Ascending aorta (tissue), 2 donors: Measurements from ENCODE around the gene CD93. TPM values are rescaled to one million over a fixed set of nuclear protein-coding genes. Genes with fewer than 3 reads are reported as not detected.

Experiments used
- DNase-seq, 2 donors: peaks; one replicate each; pipeline ENCODE4 v3.0.0-alpha.2; 2019; ENCODE audit warnings: low spot score in 2 of 2
- H3K27ac ChIP-seq, 2 donors: fragments of 200-600 bp; sonication (generic); one replicate each; pipeline ENCODE4 v1.5.1; 2016 to 2017; ENCODE audit warnings: mild to moderate bottlenecking in 1 of 2
- H3K27me3 ChIP-seq: fragments of 200-600 bp; sonication (generic); one replicate; pipeline ENCODE4 v1.5.1; 2017
- H3K36me3 ChIP-seq, 2 donors: fragments of 200-600 bp; sonication (generic); one replicate each; pipeline ENCODE4 v1.5.1; 2016
- H3K4me1 ChIP-seq, 2 donors: fragments of 200-600 bp; sonication (generic); one replicate each; pipeline ENCODE4 v1.5.1; 2016 to 2017; ENCODE audit warnings: mild to moderate bottlenecking in 1 of 2
- H3K4me3 ChIP-seq, 2 donors: fragments of 200-600 bp; sonication (generic); one replicate each; pipeline ENCODE4 v1.5.1; 2016 to 2017; ENCODE audit warnings: mild to moderate bottlenecking in 1 of 2
- H3K9me3 ChIP-seq, 2 donors: fragments of 200-600 bp; sonication (generic); one replicate each; pipeline ENCODE4 v1.5.1; 2016
- intact Hi-C: fragments of 100-400 bp; cut with DNase I; formaldehyde crosslinking; loops from one replicate; pipeline ENCODE4 v1.15.1; 2023
- total RNA-seq: library from RNA; depleted of rRNA; stranded (reverse); fragments of >200 nt; gene quantifications from one replicate; pipeline ENCODE4 v1.1.0, GENCODE V29; 2016
- TF ChIP-seq, protein P1 (sequence below), 3 experiments: fragments of 200-600 bp in 2 of 3; fragments of 450-650 bp in 1 of 3; sonication (generic) in 2 of 3; IDR thresholded peaks; one replicate each; pipeline ENCODE4 v1.5.1; 2016 to 2019; ENCODE audit warnings: antibody characterized with exemption in 3 of 3, mild to moderate bottlenecking in 1 of 3, moderate library complexity in 1 of 3

Gene CD93
- total RNA-seq, 1 donor from 2014 or later, result 206 TPM

DNA sequence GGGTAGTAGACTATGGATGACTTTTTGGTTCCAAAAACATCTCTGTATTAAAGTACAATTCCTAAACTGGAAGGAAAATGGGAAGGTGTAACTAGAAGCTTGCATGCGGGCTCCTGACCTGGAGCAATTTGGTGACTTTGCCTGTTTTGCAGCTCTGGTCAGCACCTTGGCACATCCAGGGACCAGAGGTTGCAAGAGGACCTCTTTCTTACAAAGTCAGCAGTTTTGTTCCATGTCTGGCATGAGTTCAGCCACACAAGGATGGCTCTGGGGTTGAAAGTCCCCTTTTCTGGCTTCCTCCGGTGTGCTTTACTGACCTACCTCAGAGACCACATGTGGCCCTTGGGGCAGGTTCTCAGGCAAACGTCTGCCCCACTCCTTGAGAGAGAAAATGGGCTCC, 22.7 kb upstream of the CD93 start:
- H3K4me1 ChIP-seq, result no peaks in the 10 kb centered on the region
- no peak overlapping the region for H3K4me3 ChIP-seq
- DNase-seq, result no peak
- TF ChIP-seq, protein P1, sequence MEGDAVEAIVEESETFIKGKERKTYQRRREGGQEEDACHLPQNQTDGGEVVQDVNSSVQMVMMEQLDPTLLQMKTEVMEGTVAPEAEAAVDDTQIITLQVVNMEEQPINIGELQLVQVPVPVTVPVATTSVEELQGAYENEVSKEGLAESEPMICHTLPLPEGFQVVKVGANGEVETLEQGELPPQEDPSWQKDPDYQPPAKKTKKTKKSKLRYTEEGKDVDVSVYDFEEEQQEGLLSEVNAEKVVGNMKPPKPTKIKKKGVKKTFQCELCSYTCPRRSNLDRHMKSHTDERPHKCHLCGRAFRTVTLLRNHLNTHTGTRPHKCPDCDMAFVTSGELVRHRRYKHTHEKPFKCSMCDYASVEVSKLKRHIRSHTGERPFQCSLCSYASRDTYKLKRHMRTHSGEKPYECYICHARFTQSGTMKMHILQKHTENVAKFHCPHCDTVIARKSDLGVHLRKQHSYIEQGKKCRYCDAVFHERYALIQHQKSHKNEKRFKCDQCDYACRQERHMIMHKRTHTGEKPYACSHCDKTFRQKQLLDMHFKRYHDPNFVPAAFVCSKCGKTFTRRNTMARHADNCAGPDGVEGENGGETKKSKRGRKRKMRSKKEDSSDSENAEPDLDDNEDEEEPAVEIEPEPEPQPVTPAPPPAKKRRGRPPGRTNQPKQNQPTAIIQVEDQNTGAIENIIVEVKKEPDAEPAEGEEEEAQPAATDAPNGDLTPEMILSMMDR (IDR thresholded peaks at IDR 0.05), result no peak
- no peak overlapping the region for H3K27ac ChIP-seq
- no peaks in the 10 kb centered on the region for H3K9me3 ChIP-seq
- intact Hi-C loops, result no loop called here
- H3K36me3 ChIP-seq, result no peaks in the 10 kb centered on the region
- H3K27me3 ChIP-seq, result no peaks in the 10 kb centered on the region

DNA sequence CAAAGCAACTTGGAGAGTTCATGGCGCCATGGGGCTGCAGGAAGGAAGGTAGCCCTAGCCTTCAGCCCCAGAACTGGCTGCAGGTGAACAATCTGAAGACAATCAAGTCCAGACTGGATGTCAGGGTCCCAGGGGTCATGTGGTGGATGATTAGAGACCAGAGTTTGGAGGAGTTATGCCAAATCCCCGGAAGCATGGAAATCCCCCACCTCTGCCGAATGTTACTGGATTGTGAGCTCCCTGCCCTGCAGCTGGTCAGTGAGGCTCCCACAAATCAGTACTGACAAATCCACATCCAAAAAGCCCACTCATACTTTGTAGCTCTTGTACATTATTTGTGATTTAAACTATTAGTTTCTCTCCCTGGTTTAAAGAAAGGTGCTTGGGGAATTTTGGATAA, 21.3 kb upstream of the CD93 start:
- Histone ChIP-seq H3K36me3 (no peaks in the 10 kb centered on the region), H3K27ac (peak overlapping the region in 1 of 2 donors; percentile 11), H3K27me3 (no peaks in the 10 kb centered on the region), H3K9me3 (no peaks in the 10 kb centered on the region), H3K4me1 (no peaks in the 10 kb centered on the region), H3K4me3 (no peak overlapping the region)
- TF ChIP-seq, protein P1 (IDR thresholded peaks at IDR 0.05), result no peak
- intact Hi-C loops, result no loop called here
- no peak for DNase-seq

DNA sequence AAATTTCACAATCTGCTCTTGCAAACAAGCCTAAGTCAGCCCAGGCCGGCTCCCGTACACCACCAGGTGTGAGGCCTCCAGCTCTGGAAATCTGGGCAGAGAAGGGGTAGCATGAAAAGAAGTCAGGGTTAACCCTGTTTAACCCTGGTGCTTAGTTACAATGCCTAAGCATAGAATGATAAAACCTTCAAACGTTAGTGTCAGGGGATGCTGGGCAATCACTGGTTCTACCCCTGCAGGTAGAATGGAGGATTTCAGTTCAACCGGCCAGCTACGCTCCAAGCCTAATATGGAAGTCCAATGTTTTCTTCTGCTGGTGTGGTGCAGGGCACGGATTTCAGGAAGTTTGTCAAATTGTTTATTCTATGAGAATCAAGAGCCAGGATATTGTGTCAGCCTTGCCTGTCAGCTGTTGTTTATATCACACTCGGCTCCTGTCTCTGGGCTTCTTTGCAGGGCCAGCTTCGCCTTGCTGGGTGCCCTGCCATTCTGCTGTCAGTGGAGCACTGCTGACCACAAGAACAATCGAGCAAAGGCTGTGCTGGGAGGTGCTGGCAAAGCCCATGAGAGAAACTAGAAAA, 20.2 kb upstream of the CD93 start:
- no peaks in the 10 kb centered on the region for H3K4me1 ChIP-seq
- H3K27me3 ChIP-seq, result no peaks in the 10 kb centered on the region
- no peak overlapping the region for H3K4me3 ChIP-seq
- intact Hi-C loops, result no loop called here
- TF ChIP-seq, protein P1 (IDR thresholded peaks at IDR 0.05), result no peak
- no peaks in the 10 kb centered on the region for H3K9me3 ChIP-seq
- DNase-seq, result no peak
- H3K36me3 ChIP-seq, result no peaks in the 10 kb centered on the region
- peak overlapping the region; percentile 6 to 11 for H3K27ac ChIP-seq

DNA sequence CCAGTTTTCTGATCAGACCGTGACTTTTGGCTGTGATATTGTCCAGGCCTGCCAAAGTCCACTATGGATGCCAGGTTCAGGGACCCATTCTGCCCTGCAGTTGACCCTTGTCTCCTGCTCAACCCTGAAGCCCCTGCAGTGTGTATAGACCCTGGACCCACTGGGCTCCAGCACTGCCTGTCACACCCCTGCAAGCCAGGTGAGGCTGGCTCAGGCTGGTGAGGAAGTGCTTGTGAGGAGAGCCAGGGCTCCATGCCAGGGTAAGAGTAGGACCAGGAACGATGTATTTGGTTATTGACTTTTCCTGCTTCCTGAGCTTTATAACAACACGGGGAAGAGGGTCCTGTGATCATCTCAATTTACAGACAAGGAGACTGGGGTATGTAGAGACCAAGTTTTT, 19.1 kb upstream of the CD93 start:
- Histone ChIP-seq H3K27ac (no peak overlapping the region), H3K4me3 (no peak overlapping the region), H3K9me3 (no peaks in the 10 kb centered on the region), H3K27me3 (no peaks in the 10 kb centered on the region), H3K36me3 (no peaks in the 10 kb centered on the region), H3K4me1 (no peaks in the 10 kb centered on the region)
- intact Hi-C loops, result no loop called here
- no peak for DNase-seq
- TF ChIP-seq, protein P1 (IDR thresholded peaks at IDR 0.05), result no peak

DNA sequence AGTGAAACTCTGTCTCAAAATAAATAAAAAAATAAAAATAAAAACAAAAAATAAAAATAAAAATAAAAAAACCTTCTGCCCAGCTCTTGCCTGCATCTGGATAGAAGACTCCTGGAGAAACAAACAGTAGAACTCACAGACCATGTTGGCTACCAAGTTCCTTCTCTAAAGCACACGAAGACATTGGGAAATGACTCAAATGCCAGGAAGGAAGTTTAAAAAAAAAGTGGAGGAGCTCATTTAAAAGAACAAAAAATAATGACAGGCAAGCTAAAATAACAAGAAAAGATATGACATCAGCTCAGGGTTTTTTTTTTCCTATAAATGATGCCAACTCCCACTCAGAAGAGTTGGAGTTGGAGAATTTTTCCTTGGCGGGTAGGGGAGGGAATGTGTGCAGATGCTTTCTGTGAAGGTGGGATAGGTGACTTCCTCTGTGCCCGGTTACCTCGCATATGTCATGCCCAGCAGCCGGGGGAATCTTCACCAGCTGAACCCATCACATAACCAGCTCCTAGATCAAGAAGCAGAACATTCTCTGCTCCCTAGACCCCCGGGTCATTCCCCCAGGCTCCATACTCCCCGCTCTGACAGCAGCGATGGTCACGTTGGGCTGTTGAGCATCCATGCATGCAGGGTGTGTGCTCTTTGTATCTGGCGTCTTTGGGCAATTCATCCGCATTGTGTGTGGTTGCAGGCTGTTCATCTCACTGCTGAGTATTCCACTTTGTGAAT, 17.3 kb upstream of the CD93 start:
- no peaks in the 10 kb centered on the region for H3K36me3 ChIP-seq
- H3K27ac ChIP-seq, result peak overlapping the region; percentile 43 to 69
- H3K4me1 ChIP-seq, result no peaks in the 10 kb centered on the region
- DNase-seq, result no peak
- no peaks in the 10 kb centered on the region for H3K27me3 ChIP-seq
- intact Hi-C loops, result no loop called here
- H3K4me3 ChIP-seq, result no peak overlapping the region
- no peaks in the 10 kb centered on the region for H3K9me3 ChIP-seq
- TF ChIP-seq, protein P1 (IDR thresholded peaks at IDR 0.05), result no peak
